ENCODE measurements around the gene GCK. TPM values are rescaled to one million over a fixed set of nuclear protein-coding genes. Genes with fewer than 3 reads are reported as not detected.

Gene GCK
- total RNA-seq, 1 donor from 2014 or later = 0.47 TPM

DNA sequence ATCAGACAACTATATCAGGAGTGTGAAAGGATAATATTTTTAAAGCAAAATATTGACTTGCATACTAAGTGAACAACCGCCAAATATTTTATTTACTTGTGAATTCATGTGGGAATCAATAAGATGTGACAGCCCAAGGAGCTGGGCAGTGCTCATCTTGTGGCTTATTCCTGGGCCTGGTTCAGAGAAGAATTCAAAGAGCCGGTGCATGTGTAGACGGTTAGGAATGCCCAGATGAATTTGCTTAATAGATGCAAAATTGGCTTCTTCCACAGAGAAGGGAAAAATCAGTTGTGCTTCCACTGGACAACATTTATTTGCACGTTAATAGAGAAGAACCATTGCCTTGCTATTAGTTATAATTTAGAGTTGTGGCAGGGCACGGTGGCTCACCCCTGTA lies 52.5 kb downstream of the GCK start:
- H3K27me3 ChIP-seq (ENCODE audit: low read depth) = no peaks in the 10 kb centered on the region
- H3K4me3 ChIP-seq = no peak overlapping the region
- H3K9me3 ChIP-seq = no peaks in the 10 kb centered on the region
- no peaks in the 10 kb centered on the region for H3K36me3 ChIP-seq
- TF ChIP-seq, protein P1, sequence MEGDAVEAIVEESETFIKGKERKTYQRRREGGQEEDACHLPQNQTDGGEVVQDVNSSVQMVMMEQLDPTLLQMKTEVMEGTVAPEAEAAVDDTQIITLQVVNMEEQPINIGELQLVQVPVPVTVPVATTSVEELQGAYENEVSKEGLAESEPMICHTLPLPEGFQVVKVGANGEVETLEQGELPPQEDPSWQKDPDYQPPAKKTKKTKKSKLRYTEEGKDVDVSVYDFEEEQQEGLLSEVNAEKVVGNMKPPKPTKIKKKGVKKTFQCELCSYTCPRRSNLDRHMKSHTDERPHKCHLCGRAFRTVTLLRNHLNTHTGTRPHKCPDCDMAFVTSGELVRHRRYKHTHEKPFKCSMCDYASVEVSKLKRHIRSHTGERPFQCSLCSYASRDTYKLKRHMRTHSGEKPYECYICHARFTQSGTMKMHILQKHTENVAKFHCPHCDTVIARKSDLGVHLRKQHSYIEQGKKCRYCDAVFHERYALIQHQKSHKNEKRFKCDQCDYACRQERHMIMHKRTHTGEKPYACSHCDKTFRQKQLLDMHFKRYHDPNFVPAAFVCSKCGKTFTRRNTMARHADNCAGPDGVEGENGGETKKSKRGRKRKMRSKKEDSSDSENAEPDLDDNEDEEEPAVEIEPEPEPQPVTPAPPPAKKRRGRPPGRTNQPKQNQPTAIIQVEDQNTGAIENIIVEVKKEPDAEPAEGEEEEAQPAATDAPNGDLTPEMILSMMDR (IDR thresholded peaks at IDR 0.05) = no peak
- no peaks in the 10 kb centered on the region for H3K4me1 ChIP-seq
- intact Hi-C loops (cut with DNase I) = no loop called here
- H3K27ac ChIP-seq = no peak overlapping the region
- no peak for ATAC-seq
- DNase-seq = no peak

DNA sequence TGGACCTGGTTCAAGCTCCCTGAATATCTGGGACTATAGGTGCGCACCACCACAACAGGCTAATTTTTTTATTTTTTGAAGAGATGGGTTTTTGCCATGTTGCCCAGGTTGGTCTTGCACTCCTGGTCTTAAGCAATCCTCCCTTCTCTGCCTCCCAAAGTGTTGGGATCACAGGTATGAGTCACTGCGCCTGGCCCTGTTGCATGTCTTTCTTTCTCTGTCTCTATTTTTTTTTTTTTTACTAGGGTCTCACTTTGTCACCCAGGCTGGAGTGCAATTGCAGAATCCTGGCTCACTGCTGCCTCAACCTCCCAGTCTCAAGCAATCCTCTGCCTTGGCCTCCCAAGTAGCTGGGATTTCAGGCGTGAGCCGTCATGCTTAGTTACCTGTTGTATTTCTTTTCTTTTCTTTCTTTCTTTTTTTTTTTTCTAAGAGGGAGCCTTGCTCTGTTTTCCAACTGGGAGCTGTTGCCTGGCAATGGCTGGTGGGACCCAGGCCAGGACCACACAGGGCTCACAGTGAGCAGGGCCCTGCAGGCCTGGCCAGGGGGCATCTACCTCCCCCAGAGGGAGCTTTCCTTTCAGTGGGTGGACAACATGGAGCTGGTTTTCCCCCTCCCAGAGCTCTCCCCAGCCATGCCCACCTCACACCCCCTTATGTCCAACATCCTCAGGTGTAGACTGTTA lies 54.2 kb downstream of the GCK start:
- intact Hi-C loops (cut with DNase I) = no loop called here
- TF ChIP-seq, protein P1 (IDR thresholded peaks at IDR 0.05) = no peak
- Histone ChIP-seq H3K4me1 (no peaks in the 10 kb centered on the region), H3K4me3 (no peak overlapping the region), H3K27me3 (ENCODE audit: low read depth) (no peaks in the 10 kb centered on the region), H3K36me3 (no peaks in the 10 kb centered on the region), H3K9me3 (no peaks in the 10 kb centered on the region), H3K27ac (no peak overlapping the region)
- no peak for DNase-seq
- ATAC-seq = no peak

DNA sequence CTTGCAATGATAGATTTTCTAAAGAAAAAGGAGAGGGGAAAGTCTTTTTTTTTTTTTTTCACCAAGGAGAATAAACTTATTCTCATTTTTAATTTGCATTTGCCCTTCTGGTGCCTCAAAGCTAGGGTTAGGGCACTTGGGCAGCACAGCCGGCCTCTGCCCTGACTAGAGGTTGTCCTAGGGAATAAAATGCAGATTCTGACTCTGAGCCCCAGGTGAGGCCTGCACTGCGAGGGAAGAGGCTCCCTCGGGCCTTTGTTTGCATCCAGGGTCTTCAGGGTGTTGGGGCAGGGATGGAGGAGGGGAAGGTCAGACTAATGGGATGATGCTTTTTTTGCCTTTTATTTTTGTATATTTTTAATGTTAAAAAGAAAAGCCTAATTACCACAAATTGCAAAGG lies 55.9 kb downstream of the GCK start:
- intact Hi-C loops (cut with DNase I) = no loop called here
- H3K36me3 ChIP-seq = no peaks in the 10 kb centered on the region
- H3K4me3 ChIP-seq = no peak overlapping the region
- H3K4me1 ChIP-seq = no peaks in the 10 kb centered on the region
- TF ChIP-seq, protein P1 (IDR thresholded peaks at IDR 0.05) = no peak
- ATAC-seq = no peak
- H3K27me3 ChIP-seq (ENCODE audit: low read depth) = no peaks in the 10 kb centered on the region
- no peak overlapping the region for H3K27ac ChIP-seq
- H3K9me3 ChIP-seq = no peaks in the 10 kb centered on the region
- no peak for DNase-seq

DNA sequence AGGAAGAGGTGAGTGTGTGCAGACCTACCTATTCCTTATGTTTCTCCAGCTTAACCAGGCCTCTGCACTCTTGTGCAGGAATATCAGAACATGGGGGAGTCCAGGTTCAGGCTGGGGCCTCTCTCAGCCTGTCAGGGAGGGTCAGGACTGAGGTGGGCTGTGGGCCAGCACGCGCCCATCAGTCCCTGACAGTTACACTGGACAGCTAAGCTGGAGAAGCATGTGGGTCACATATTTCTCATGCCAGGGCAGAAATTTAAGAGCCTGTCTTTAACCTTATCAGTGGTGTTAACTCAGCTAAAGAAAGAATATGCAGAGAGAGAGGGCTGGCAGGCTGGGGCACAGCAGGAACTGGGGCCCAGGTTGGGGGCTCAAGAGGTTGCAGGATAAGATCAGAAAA lies 57.2 kb downstream of the GCK start:
- H3K9me3 ChIP-seq = no peaks in the 10 kb centered on the region
- H3K27me3 ChIP-seq (ENCODE audit: low read depth) = no peaks in the 10 kb centered on the region
- no peak for DNase-seq
- TF ChIP-seq, protein P1 (IDR thresholded peaks at IDR 0.05) = no peak
- no peak overlapping the region for H3K27ac ChIP-seq
- intact Hi-C loops (cut with DNase I) = no loop called here
- ATAC-seq = no peak
- H3K4me1 ChIP-seq = no peaks in the 10 kb centered on the region
- no peak overlapping the region for H3K4me3 ChIP-seq
- H3K36me3 ChIP-seq = no peaks in the 10 kb centered on the region

DNA sequence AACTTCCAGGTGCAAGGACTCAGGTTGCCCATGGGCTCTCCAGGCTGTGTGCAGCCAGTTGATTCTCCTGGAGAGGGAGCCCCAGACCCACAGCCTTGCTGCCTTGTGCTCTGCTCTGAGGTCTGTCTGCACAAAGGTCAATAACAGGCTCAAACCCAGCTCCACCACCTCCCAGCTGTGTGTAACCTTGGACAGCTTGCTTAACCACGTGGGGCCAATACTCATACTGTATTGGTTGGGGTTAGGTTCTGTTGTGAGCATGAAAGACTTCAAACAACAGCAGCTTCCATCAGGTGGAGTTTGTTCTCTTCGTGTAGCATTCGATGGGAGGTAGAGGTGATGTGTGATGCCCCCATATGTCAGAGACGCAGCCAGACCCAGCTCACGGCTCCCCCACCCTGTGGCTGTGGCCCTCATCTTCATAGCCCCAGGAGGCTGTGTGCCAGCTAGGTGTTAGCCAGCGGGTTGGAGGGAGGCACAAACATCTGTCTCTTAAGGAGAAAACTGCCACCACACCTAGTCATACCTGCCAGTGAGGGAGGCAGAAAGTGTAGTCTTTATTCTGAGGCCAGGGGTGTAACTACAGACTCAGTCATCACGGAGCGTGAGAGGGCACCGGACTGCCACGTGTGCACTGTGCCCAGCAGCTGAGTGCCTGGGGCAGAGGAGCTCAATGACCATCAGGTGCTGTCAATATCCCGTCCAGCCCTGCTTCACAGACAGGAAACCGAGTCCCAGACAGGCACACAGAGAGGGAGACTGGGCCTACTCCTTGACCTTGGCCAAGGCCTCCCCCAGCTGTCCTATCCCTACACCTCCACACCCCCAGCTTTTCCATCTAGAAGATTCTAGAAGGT lies 57.8 kb downstream of the GCK start:
- Histone ChIP-seq H3K4me1 (no peaks in the 10 kb centered on the region), H3K27ac (no peak overlapping the region), H3K27me3 (ENCODE audit: low read depth) (no peaks in the 10 kb centered on the region), H3K36me3 (no peaks in the 10 kb centered on the region), H3K4me3 (no peak overlapping the region), H3K9me3 (no peaks in the 10 kb centered on the region)
- ATAC-seq (no peak), DNase-seq (no peak)
- TF ChIP-seq, protein P1 (IDR thresholded peaks at IDR 0.05) = no peak
- intact Hi-C loops (cut with DNase I) = no loop called here

Data from lower lobe of right lung (tissue), 2 donors.